B cell (primary cell): ENCODE data around the gene STXBP6. TPM values are rescaled to one million over a fixed set of nuclear protein-coding genes. Genes with fewer than 3 reads are reported as not detected.

Experiments used
- ATAC-seq: fragments of 200-7000 bp; cut with Tn5 transposase; one replicate; pipeline ENCODE4 v1.10.0; 2021; ENCODE audit warnings: low read depth, mild to moderate bottlenecking, moderate number of reproducible peaks, moderate library complexity
- CTCF ChIA-PET: fragments of 350-600 bp; sonication (Branson Sonifier 250); formaldehyde crosslinking; loops from one replicate; lab custom pipeline; 2021; ENCODE audit warnings: antibody characterized with exemption, inconsistent platforms; lab: Charles Lee
- POLR2A ChIA-PET: fragments of 350-600 bp; sonication (Branson Sonifier 250); formaldehyde crosslinking; loops from one replicate; lab custom pipeline; 2021; ENCODE audit warnings: antibody characterized with exemption; lab: Charles Lee
- DNase-seq: peaks from one replicate; pipeline ENCODE4 v3.0.0; 2013
- H2AFZ ChIP-seq: 2 replicates; pipeline ENCODE4 v1.6.1; 2012; ENCODE audit warnings: mild to moderate bottlenecking, low read depth, low read length; ENCODE audit not compliant: insufficient read depth, poor library complexity, severe bottlenecking
- H3K27ac ChIP-seq, 2 donors: 1 replicate in 1 of 2; 2 replicates in 1 of 2; pipeline ENCODE4 v1.5.1; 2012 to 2013; ENCODE audit warnings: low read length in 2 of 2, mild to moderate bottlenecking in 2 of 2, moderate library complexity in 1 of 2
- H3K27me3 ChIP-seq, 4 experiments: fragments of 200-600 bp in 1 of 4; sonication (generic) in 1 of 4; replicated peaks in 1 of 4; 1 replicate in 2 of 4; 2 replicates in 2 of 4; pipeline versions ENCODE4 v1.6.1 to v1.7.0; 2013 to 2016; ENCODE audit warnings: low read length in 3 of 4, mild to moderate bottlenecking in 2 of 4, mixed read lengths in 1 of 4, moderate library complexity in 1 of 4; ENCODE audit not compliant: insufficient read depth in 4 of 4, control insufficient read depth in 3 of 4; ENCODE audit errors: control extremely low read depth in 1 of 4
- H3K36me3 ChIP-seq, 2 experiments: replicated peaks in 1 of 2; 1 replicate in 1 of 2; 2 replicates in 1 of 2; pipeline versions ENCODE4 v1.6.1 to v1.7.1; 2013; ENCODE audit warnings: low read length in 1 of 2; ENCODE audit not compliant: insufficient read depth in 2 of 2, control insufficient read depth in 1 of 2; ENCODE audit errors: control extremely low read depth in 1 of 2, extremely low read depth in 1 of 2
- H3K4me1 ChIP-seq, 2 donors: fragments of 200-600 bp in 1 of 2; sonication (generic) in 1 of 2; 1 replicate in 1 of 2; 2 replicates in 1 of 2; pipeline versions ENCODE4 v1.5.1 to v1.6.1; 2013 to 2017; ENCODE audit warnings: low read length in 2 of 2; ENCODE audit not compliant: control insufficient read depth in 2 of 2, insufficient read depth in 2 of 2
- H3K4me2 ChIP-seq: replicated peaks from 2 replicates; pipeline ENCODE3; 2012; ENCODE audit warnings: mild to moderate bottlenecking, low read depth, low read length; ENCODE audit not compliant: poor library complexity, severe bottlenecking
- H3K4me3 ChIP-seq, 5 experiments: fragments of 200-600 bp in 1 of 5; sonication (generic) in 1 of 5; 1 replicate in 3 of 5; 2 replicates in 2 of 5; pipeline versions ENCODE4 v1.5.1 to v1.7.0; 2011 to 2016; ENCODE audit warnings: low read length in 4 of 5, mild to moderate bottlenecking in 4 of 5, low read depth in 2 of 5, control low read depth in 1 of 5, moderate library complexity in 1 of 5; ENCODE audit not compliant: insufficient read depth in 1 of 5; ENCODE audit errors: control extremely low read depth in 1 of 5, extremely low read depth in 1 of 5
- H3K79me2 ChIP-seq: fragments of 200-600 bp; sonication (generic); one replicate; pipeline ENCODE4 v1.6.0; 2016; ENCODE audit warnings: low read length; ENCODE audit not compliant: control insufficient read depth, insufficient read depth
- H3K9ac ChIP-seq: fragments of 200-600 bp; sonication (generic); 2 replicates; pipeline ENCODE4 v1.6.1; 2017; ENCODE audit warnings: mild to moderate bottlenecking, low read length, moderate library complexity
- H3K9me3 ChIP-seq, 3 donors: one replicate each; pipeline versions ENCODE4 v1.6.1 to v1.7.1; 2013; ENCODE audit warnings: low read length in 2 of 3; ENCODE audit not compliant: control insufficient read depth in 2 of 3, insufficient read depth in 1 of 3; ENCODE audit errors: control extremely low read depth in 1 of 3
- H4K20me1 ChIP-seq: 2 replicates; pipeline ENCODE4 v1.6.0; 2012; ENCODE audit warnings: mild to moderate bottlenecking, low read length; ENCODE audit not compliant: insufficient read depth, control insufficient read depth, poor library complexity, severe bottlenecking
- H3K27ac Mint-ChIP-seq: one replicate; pipeline ENCODE4 v1.8.0; 2021; ENCODE audit warnings: mixed read lengths
- H3K27me3 Mint-ChIP-seq: one replicate; pipeline ENCODE4 v1.8.0; 2021; ENCODE audit warnings: mixed read lengths
- H3K4me1 Mint-ChIP-seq: one replicate; pipeline ENCODE4 v1.8.0; 2021; ENCODE audit warnings: mixed read lengths
- H3K4me3 Mint-ChIP-seq: one replicate; pipeline ENCODE4 v1.8.0; 2021; ENCODE audit warnings: mixed read lengths
- H3K9me3 Mint-ChIP-seq: one replicate; pipeline ENCODE4 v1.8.0; 2022; ENCODE audit warnings: mixed read lengths; ENCODE audit not compliant: insufficient read depth
- CTCF ChIP-seq: fragments of 200-600 bp; IDR thresholded peaks from one replicate; pipeline ENCODE4 v1.8.0; 2022; ENCODE audit warnings: antibody characterized with exemption, mild to moderate bottlenecking
- EZH2 ChIP-seq: IDR thresholded peaks from 2 replicates; pipeline ENCODE4 v1.6.1; 2012; ENCODE audit warnings: borderline replicate concordance, low read depth, mild to moderate bottlenecking, moderate library complexity, low read length; ENCODE audit not compliant: insufficient read depth, poor library complexity, severe bottlenecking
- WGBS: methylation state at CpG from one replicate; pipeline ENCODE4 v1.1.5; 2013; ENCODE audit warnings: missing lambda C conversion rate; ENCODE audit not compliant: insufficient coverage; 5-methylcytosine and 5-hydroxymethylcytosine counted together
- intact Hi-C: fragments of 100-400 bp; cut with micrococcal nuclease; formaldehyde crosslinking; loops from one replicate; pipeline ENCODE4 v1.10.0; 2022
- polyA plus RNA-seq: library from polyadenylated mRNA; depleted of rRNA; stranded (reverse); fragments of >200 nt; gene quantifications from 2 replicates; pipeline ENCODE4 v1.2.3, GENCODE V29; 2012
- total RNA-seq, 2 donors: library from RNA; stranded (reverse); fragments of 120-200 nt in 1 of 2; gene quantifications; 1 replicate in 1 of 2; 2 replicates in 1 of 2; pipeline versions ENCODE4 v1.2.3 to v1.2.4, GENCODE V29; 2013 to 2022

Gene STXBP6
- total and polyA plus RNA-seq, 2 donors (not counting 1 experiment from before 2014, with no cell fraction given), result 0.01 TPM; not detected in 1

DNA sequence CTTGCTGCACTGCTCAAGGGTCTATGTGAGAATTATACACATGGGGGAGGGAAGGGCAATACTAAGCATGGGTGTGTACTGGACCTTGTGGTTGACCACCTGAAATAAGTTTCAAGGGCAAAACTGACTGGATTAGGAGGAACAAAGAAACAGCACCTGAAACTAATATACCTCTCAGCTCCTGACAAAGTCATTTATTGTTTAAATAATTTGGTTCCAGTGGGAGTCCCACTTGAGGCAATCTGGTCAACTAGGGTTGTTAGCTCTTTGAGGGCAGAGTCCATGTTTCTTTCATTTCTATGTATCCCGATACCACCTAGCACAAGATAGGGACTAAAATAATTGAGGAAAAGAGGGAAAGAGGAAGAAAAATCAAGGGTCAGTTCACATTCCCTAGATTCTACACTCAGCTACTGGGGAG lies 45.5 kb downstream of the STXBP6 start:
- Histone ChIP-seq H3K9ac (no peak overlapping the region), H2AFZ (no peak overlapping the region), H3K36me3 (no peaks in the 10 kb centered on the region), H3K4me2 (no peak overlapping the region), H3K27ac (no peak overlapping the region), H3K79me2 (no peaks in the 10 kb centered on the region), H3K27me3 (no peaks in the 10 kb centered on the region), H3K4me1 (no peaks in the 10 kb centered on the region), H3K4me3 (no peak overlapping the region), H4K20me1 (no peaks in the 10 kb centered on the region), H3K9me3 (no peaks in the 10 kb centered on the region)
- no peak overlapping the region for H3K4me3 Mint-ChIP-seq
- H3K27me3 Mint-ChIP-seq, result peaks cover 2% of the 10 kb centered on the region
- ChIA-PET CTCF (no interaction called here), POLR2A (no interaction called here)
- intact Hi-C loops, result no loop called here
- TF ChIP-seq CTCF (no peak), EZH2 (no peak)
- H3K27ac Mint-ChIP-seq, result no peak overlapping the region
- DNase-seq (no peak), ATAC-seq (no peak)
- no peaks in the 10 kb centered on the region for H3K4me1 Mint-ChIP-seq
- WGBS, result no CpG with 5 or more reads among the region's 1 CpG
- no peaks in the 10 kb centered on the region for H3K9me3 Mint-ChIP-seq

DNA sequence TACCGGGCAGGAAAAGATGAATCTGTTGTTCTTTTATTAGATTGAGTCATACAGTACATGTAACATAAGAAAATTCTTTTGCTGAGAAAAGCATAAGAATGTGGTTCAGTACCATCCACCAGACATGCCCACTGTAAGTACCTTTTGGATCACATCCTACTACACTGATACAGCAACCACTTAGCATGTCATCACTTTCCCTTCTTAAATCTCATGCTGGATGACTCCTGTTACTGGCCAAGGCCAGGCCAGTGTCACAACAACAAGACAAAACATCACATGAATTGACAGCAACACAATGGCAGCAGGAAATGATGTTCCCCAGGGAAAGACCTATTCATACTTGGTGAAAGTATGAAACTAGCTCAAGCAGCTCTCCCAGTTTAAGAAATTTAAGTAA lies 46.4 kb downstream of the STXBP6 start:
- Mint-ChIP-seq H3K4me3 (no peak overlapping the region), H3K9me3 (no peaks in the 10 kb centered on the region), H3K27ac (no peak overlapping the region), H3K4me1 (no peaks in the 10 kb centered on the region), H3K27me3 (no peaks in the 10 kb centered on the region)
- ATAC-seq, result no peak
- Histone ChIP-seq H3K79me2 (no peaks in the 10 kb centered on the region), H3K4me2 (no peak overlapping the region), H3K36me3 (no peaks in the 10 kb centered on the region), H4K20me1 (no peaks in the 10 kb centered on the region), H3K9me3 (no peaks in the 10 kb centered on the region), H2AFZ (no peak overlapping the region), H3K9ac (no peak overlapping the region), H3K4me3 (no peak overlapping the region), H3K27ac (no peak overlapping the region), H3K27me3 (no peaks in the 10 kb centered on the region), H3K4me1 (no peaks in the 10 kb centered on the region)
- DNase-seq, result no peak
- no CpG with 5 or more reads among the region's 1 CpG for WGBS
- TF ChIP-seq CTCF, result no peak
- TF ChIP-seq EZH2, result no peak
- intact Hi-C loops, result no loop called here
- POLR2A ChIA-PET, result no interaction called here
- CTCF ChIA-PET, result no interaction called here
